Type B pancreatic cell (in vitro differentiated cells): ENCODE measurements around the gene PCBP4. TPM values are rescaled to one million over a fixed set of nuclear protein-coding genes. Genes with fewer than 3 reads are reported as not detected.
A peak's percentile ranks its signal among the peaks of the same experiment; 100 is the strongest.

Experiments used
- DNase-seq: peaks from one replicate; pipeline ENCODE4 v3.0.0; 2021; ENCODE audit warnings: mixed read lengths; ENCODE audit not compliant: unreplicated experiment; ENCODE audit errors: extremely low spot score
- H3K27ac Mint-ChIP-seq: 2 replicates; pipeline ENCODE4 v1.8.0; 2021; ENCODE audit warnings: mild to moderate bottlenecking, mixed read lengths
- H3K27me3 Mint-ChIP-seq: 2 replicates; pipeline ENCODE4 v1.8.0; 2021; ENCODE audit warnings: mixed read lengths
- H3K36me3 Mint-ChIP-seq: 2 replicates; pipeline ENCODE4 v1.8.0; 2021; ENCODE audit warnings: mixed read lengths
- H3K4me1 Mint-ChIP-seq: one replicate; pipeline ENCODE4 v1.8.0; 2021; ENCODE audit warnings: mixed read lengths; ENCODE audit not compliant: unreplicated experiment
- H3K4me3 Mint-ChIP-seq: 2 replicates; pipeline ENCODE4 v1.8.0; 2021; ENCODE audit warnings: mild to moderate bottlenecking, mixed read lengths
- H3K9me3 Mint-ChIP-seq: 2 replicates; pipeline ENCODE4 v1.8.0; 2021; ENCODE audit warnings: mixed read lengths
- total RNA-seq: library from RNA; stranded (reverse); gene quantifications from 2 replicates; pipeline ENCODE4 v1.2.1, GENCODE V29; 2021; ENCODE audit warnings: low replicate concordance
- TF ChIP-seq, protein P1 (sequence below): fragments of 200-600 bp; sonication (generic); conservative IDR thresholded peaks from 2 replicates; pipeline ENCODE4 v1.5.0; 2021; ENCODE audit warnings: antibody characterized with exemption, mild to moderate bottlenecking

PCBP4 gene
- total RNA-seq, 1 donor from 2014 or later = 91.9 TPM

DNA sequence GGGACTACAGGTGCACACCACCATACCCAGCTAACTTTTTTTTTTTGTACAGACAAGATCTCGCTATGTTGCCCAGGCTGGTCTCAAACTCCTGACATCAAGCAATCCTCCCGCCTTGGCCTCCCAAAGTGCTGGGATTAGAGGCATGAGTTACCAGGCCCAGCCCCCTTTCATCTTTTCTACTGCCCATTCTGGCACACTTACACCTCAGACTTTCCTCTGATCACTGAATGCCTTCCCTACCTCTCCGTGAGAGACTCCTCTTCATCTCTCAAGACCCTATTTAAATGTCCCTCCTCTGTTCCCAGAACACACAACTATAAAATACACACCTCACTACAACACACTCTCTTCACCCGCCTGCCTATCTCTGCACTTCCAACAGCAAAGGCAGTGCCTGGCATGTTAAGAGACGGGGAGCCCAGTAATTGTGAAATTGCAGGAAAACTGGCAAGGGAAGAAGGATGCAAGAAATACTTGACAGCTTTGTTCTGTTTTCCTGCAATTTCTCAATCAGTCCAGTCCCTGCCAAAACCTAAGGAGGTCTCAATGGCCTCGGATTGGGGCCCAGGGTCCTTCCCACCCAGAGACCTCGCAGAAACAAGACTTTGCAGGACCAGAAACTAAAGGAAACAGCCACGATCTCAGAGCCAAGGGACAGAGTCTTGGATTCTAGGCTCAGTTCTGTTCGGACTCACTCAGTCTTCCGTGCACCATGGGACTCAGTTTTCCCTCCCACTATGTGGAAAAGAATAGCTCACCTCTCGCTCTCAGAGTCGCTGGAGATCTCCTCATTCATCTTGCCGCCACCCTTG is 26.4 kb downstream of the PCBP4 start:
- Mint-ChIP-seq H3K27ac (no peak overlapping the region), H3K4me3 (peak overlapping the region; percentile 94), H3K9me3 (no peaks in the 10 kb centered on the region), H3K27me3 (no peaks in the 10 kb centered on the region), H3K36me3 (no peaks in the 10 kb centered on the region), H3K4me1 (peaks cover 17% of the 10 kb centered on the region)
- DNase-seq = peak; percentile 39
- TF ChIP-seq, protein P1, sequence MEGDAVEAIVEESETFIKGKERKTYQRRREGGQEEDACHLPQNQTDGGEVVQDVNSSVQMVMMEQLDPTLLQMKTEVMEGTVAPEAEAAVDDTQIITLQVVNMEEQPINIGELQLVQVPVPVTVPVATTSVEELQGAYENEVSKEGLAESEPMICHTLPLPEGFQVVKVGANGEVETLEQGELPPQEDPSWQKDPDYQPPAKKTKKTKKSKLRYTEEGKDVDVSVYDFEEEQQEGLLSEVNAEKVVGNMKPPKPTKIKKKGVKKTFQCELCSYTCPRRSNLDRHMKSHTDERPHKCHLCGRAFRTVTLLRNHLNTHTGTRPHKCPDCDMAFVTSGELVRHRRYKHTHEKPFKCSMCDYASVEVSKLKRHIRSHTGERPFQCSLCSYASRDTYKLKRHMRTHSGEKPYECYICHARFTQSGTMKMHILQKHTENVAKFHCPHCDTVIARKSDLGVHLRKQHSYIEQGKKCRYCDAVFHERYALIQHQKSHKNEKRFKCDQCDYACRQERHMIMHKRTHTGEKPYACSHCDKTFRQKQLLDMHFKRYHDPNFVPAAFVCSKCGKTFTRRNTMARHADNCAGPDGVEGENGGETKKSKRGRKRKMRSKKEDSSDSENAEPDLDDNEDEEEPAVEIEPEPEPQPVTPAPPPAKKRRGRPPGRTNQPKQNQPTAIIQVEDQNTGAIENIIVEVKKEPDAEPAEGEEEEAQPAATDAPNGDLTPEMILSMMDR = no peak

DNA sequence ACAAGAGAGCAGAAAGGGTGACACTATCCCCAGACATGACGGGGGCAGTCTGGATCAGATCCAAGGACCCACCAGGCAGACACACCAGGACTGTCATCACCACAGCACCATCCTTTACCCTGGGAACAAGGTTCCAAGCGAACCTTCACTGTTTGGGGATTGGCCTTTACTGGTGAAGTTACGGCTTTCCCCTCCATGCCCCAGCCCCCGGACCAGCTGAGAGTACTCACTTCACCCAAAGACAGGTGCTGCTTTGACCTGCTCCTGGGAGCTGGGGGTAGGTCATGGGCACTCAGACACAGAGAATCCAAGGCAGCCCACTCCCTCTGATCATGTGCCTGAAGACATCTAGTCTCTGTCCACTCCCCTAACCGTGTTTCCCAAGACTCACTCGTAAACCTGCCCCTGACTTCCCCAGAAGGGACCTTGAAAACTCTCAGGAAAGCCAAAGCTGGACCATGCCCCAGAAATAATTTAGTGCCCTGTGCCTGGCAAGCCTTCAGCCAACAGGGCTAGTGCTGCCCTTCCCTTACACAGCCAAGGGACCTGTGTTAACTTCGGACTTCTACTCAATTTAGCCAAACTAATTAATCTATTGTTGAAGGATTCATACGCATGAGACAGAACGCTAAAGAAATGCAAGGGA is 28.4 kb downstream of the PCBP4 start:
- no peaks in the 10 kb centered on the region for H3K36me3 Mint-ChIP-seq
- no peaks in the 10 kb centered on the region for H3K9me3 Mint-ChIP-seq
- TF ChIP-seq, protein P1 = no peak
- H3K27ac Mint-ChIP-seq = no peak overlapping the region
- no peaks in the 10 kb centered on the region for H3K27me3 Mint-ChIP-seq
- peak overlapping the region; percentile 29 for H3K4me3 Mint-ChIP-seq
- DNase-seq = peak; percentile 37
- H3K4me1 Mint-ChIP-seq = peaks cover 17% of the 10 kb centered on the region

DNA sequence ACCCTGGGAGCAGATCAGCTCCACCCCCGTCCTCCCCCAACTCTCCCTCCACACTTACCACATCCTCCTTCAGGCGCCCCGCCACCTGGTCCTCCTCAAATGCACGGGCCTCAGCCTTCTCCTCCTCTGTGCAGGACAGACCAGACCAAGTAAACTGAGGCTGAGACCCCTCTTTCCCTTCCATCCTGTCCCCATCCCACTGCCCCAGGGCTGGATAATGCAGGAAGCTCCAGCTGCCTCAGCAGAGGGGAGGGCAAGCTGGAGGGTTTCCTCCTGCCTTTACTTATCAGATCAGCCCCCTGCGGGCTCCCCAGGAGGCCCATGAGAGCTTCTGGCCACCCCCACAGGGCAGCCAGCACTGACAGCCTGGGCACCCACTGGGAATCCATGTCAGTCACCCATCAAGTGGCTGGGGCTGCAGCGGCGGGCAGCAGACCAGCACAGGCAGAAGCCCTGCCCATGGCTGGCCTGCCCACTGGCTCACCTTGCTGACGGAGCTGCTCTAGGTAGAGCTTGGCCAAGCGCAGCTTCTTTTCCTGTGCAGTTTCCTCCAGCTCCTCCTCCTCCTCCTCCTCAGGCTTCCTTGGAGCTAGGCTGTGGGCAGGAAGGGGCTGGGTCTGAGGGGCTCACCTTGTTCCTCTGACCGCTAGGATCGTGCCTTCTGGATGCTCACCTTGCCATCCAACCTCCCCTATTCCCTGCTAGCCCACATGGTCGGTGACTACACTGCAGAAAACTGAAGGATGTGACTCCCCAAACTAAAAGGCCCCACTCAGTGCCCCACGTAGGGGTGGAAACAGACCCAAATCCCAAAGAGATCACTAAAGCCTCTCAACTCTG is 29.4 kb downstream of the PCBP4 start:
- Mint-ChIP-seq H3K27me3 (no peaks in the 10 kb centered on the region), H3K36me3 (no peaks in the 10 kb centered on the region), H3K9me3 (no peaks in the 10 kb centered on the region), H3K4me1 (peaks cover 17% of the 10 kb centered on the region), H3K4me3 (no peak overlapping the region), H3K27ac (no peak overlapping the region)
- peak; percentile 62 for DNase-seq
- TF ChIP-seq, protein P1 = no peak

DNA sequence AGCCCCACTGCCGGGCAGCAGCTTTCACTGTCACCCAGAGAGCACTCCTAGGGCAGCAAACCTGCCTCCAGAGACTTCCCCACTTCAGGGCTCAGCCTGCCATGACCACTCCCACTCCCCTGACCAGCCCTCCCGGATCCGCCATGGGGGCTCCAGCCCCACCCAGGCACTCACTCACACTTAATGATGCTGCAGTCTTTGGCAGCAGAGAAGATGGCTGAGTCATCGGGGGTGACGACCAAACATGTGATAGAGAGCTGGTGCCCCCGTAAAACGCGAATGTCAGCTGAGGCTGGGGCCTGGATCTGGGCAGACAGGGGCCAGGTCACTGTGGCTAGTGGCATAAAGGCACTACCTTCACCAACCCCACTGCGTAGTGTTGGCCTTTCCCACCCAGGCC is 30.2 kb downstream of the PCBP4 start:
- H3K27ac Mint-ChIP-seq = no peak overlapping the region
- peaks cover 17% of the 10 kb centered on the region for H3K4me1 Mint-ChIP-seq
- H3K4me3 Mint-ChIP-seq = no peak overlapping the region
- TF ChIP-seq, protein P1 = no peak
- H3K27me3 Mint-ChIP-seq = no peaks in the 10 kb centered on the region
- H3K9me3 Mint-ChIP-seq = no peaks in the 10 kb centered on the region
- DNase-seq = peak; percentile 64
- no peaks in the 10 kb centered on the region for H3K36me3 Mint-ChIP-seq

DNA sequence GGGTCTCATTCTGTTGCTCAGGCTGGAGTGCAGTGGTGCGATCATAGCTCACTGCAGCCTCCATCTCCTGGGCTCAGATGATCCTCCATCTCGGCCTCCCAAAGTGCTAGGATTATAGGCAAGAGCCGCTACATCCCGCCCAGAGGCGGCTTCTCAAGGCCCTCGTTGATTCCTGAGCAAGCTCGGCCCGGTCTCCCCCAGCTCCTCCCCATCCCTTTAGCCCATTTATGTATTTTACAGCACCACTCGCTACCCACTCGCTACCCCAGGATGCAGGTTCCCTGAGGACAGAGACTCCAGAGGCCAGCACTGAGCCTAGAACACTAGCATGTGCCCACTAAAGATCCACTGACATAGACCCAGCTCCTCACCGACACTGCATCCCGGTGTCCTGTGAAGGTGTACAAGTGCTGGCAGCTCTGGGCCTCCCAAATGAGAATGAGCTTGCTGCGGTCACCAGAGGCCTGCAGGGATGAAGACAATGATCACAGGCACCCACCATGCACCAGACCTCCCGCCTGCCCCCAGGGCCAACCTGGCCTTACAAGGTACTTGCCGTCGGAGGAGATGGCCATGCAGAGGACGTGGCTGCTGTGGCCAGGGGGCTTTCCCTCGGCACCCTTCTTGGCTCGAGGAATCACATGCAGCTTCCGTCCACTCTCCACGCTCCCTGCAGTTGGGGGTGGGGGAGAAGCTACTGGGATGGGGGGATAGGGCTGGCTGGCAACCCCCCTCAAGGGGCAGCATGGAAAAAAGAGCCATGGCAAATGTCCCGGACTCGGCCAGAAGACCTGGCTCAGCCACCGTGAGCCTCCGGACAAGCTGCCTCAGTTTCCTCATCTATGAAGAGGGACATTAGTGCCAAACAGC is 31.1 kb downstream of the PCBP4 start:
- H3K4me1 Mint-ChIP-seq = peaks cover 15% of the 10 kb centered on the region
- no peaks in the 10 kb centered on the region for H3K36me3 Mint-ChIP-seq

More for the DNA sequence above, 31.1 kb downstream of the PCBP4 start:
- TF ChIP-seq, protein P1 = no peak
- Mint-ChIP-seq H3K9me3 (no peaks in the 10 kb centered on the region), H3K27ac (no peak overlapping the region), H3K27me3 (no peaks in the 10 kb centered on the region), H3K4me3 (no peak overlapping the region)
- DNase-seq = peak; percentile 62
